GM23248 (cell line): ENCODE results near the gene ZNF521. TPM values are rescaled to one million over a fixed set of nuclear protein-coding genes. Genes with fewer than 3 reads are reported as not detected.
A peak's percentile ranks its signal among the peaks of the same experiment; 100 is the strongest.

Experiments
- DNase-seq: peaks from one replicate; pipeline ENCODE4 v3.0.0-alpha.2; 2015
- H2AFZ ChIP-seq: fragments of 200-600 bp; sonication (generic); 2 replicates; pipeline ENCODE4 v1.6.1; 2016; ENCODE audit warnings: antibody characterized with exemption
- H3F3A ChIP-seq: fragments of 200-600 bp; sonication (generic); 2 replicates; pipeline ENCODE4 v1.6.1; 2016; ENCODE audit warnings: mild to moderate bottlenecking, antibody characterized with exemption, mixed run types; ENCODE audit not compliant: insufficient read depth
- H3K27ac ChIP-seq: fragments of 200-600 bp; sonication (generic); 2 replicates; pipeline ENCODE4 v1.5.1; 2016; ENCODE audit warnings: mild to moderate bottlenecking
- H3K27me3 ChIP-seq: fragments of 200-600 bp; sonication (generic); replicated peaks from 2 replicates; pipeline ENCODE4 v1.6.1; 2016; ENCODE audit warnings: mild to moderate bottlenecking; ENCODE audit not compliant: insufficient read depth
- H3K36me3 ChIP-seq: fragments of 200-600 bp; sonication (generic); 2 replicates; pipeline ENCODE4 v1.6.1; 2016; ENCODE audit warnings: low read depth, mild to moderate bottlenecking
- H3K4me1 ChIP-seq: fragments of 200-600 bp; sonication (generic); 2 replicates; pipeline ENCODE4 v1.6.1; 2016; ENCODE audit warnings: mild to moderate bottlenecking; ENCODE audit not compliant: insufficient read depth
- H3K4me2 ChIP-seq: fragments of 200-600 bp; sonication (generic); one replicate; pipeline ENCODE4 v1.6.1; 2016; ENCODE audit warnings: mild to moderate bottlenecking; ENCODE audit not compliant: unreplicated experiment
- H3K4me3 ChIP-seq: fragments of 200-600 bp; sonication (generic); 2 replicates; pipeline ENCODE4 v1.5.1; 2016; ENCODE audit warnings: mild to moderate bottlenecking
- H3K79me2 ChIP-seq: fragments of 200-600 bp; sonication (generic); 2 replicates; pipeline ENCODE4 v1.6.1; 2016; ENCODE audit warnings: mild to moderate bottlenecking; ENCODE audit not compliant: insufficient read depth
- H3K9ac ChIP-seq: fragments of 200-600 bp; sonication (generic); 2 replicates; pipeline ENCODE4 v1.6.1; 2016; ENCODE audit warnings: mild to moderate bottlenecking
- H3K9me2 ChIP-seq: fragments of 200-600 bp; sonication (generic); 2 replicates; pipeline ENCODE4 v1.6.1; 2016; ENCODE audit warnings: mixed run types, mild to moderate bottlenecking, moderate library complexity; ENCODE audit not compliant: insufficient read depth
- H3K9me3 ChIP-seq: fragments of 200-600 bp; sonication (generic); one replicate; pipeline ENCODE4 v1.6.1; 2017; ENCODE audit warnings: low read depth
- H4K20me1 ChIP-seq: fragments of 200-600 bp; sonication (generic); 2 replicates; pipeline ENCODE4 v1.6.0; 2016; ENCODE audit not compliant: insufficient read depth
- EZH2 ChIP-seq: fragments of 200-600 bp; sonication (generic); IDR thresholded peaks from 2 replicates; pipeline ENCODE4 v1.6.1; 2018; ENCODE audit warnings: antibody characterized with exemption, mild to moderate bottlenecking; ENCODE audit not compliant: insufficient read depth, poor library complexity, severe bottlenecking
- EZH2phosphoT487 ChIP-seq: fragments of 200-600 bp; sonication (generic); IDR thresholded peaks from 2 replicates; pipeline ENCODE4 v1.6.1; 2018; ENCODE audit warnings: antibody characterized with exemption, moderate library complexity, mild to moderate bottlenecking, low read depth; ENCODE audit not compliant: insufficient read depth
- WGBS, 2 experiments: methylation state at CpG; one replicate each; pipeline ENCODE4 v1.1.6; 2015 to 2017; ENCODE audit warnings: low lambda C conversion rate in 2 of 2, low coverage in 1 of 2; ENCODE audit errors: missing lambda C conversion rate in 2 of 2; 5-methylcytosine and 5-hydroxymethylcytosine counted together
- in situ Hi-C: fragments of 300-500 bp; cut with MboI; formaldehyde crosslinking; loops from 2 replicates; pipeline ENCODE4 v1.15.0; 2020
- polyA plus RNA-seq: library from polyadenylated mRNA; unstranded; fragments of >200 nt; fragmentation: Nextera tagmentation; extraction: Ambion mirVana; gene quantifications from 2 replicates; pipeline ENCODE4 v1.2.1, GENCODE V29; 2016
- total RNA-seq: library from RNA; depleted of rRNA; stranded (reverse); fragments of >200 nt; shearing (Covaris generic); gene quantifications from 2 replicates; pipeline ENCODE4 v1.2.3, GENCODE V29; 2014

Gene ZNF521
- total and polyA plus RNA-seq, 2 experiments from 2014 or later = 7.8 to 17.9 TPM

DNA sequence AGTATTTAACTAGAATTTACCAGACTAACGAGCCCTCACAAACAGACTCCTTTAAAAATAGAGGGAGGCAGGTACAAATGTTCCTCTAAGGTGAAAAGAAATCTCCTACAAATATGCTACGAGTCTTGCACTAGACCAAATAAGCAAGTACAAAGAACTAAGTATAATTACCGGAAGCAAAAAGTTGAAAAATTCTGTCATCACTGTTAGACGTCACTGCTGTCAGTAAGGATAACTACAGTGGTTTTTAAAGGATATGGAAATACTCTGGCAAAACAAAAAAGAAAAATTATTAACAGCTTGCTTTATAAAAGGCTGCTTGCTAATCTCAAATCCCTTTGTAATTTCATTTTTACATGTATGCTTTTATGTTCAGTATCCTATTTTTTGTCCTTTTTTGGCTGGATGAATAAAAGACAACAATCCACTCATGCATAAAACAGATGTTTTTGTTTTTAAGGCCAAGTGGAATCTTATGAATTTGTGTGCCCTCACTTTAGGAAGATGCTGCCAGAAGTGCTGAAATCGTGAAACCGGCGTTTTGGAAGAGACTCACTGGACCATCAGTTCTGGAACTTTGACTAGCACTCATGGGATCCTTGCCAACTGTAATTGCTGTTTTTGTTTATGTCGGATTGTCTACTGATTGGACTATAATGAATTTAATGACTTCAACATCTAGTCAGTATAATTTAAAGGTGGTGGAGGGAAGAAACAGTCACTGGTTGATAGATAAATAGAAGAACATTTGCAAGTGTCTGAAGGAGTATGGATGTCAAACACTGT lies 6.7 kb downstream of the ZNF521 start:
- no peaks in the 10 kb centered on the region for H4K20me1 ChIP-seq
- H3F3A ChIP-seq = peaks cover 16% of the 10 kb centered on the region; the same call in 1 of the 2 replicates
- no peaks in the 10 kb centered on the region for H3K27me3 ChIP-seq
- DNase-seq = peak; percentile 38
- peaks cover 12% of the 10 kb centered on the region for H3K4me1 ChIP-seq
- no peak overlapping the region for H3K9ac ChIP-seq
- WGBS, 2 experiments = 38 to 47% methylated on average over 8 of the region's 8 CpGs
- H3K4me2 ChIP-seq = peak overlapping the region; percentile 22
- H3K9me2 ChIP-seq = no peaks in the 10 kb centered on the region
- no peaks in the 10 kb centered on the region for H3K9me3 ChIP-seq
- no peak overlapping the region for H3K27ac ChIP-seq
- H3K4me3 ChIP-seq = no peak overlapping the region
- TF ChIP-seq EZH2phosphoT487 (no peak), EZH2 (no peak)
- H3K36me3 ChIP-seq = no peaks in the 10 kb centered on the region
- in situ Hi-C loops = no loop called here
- peaks cover 64% of the 10 kb centered on the region for H3K79me2 ChIP-seq
- H2AFZ ChIP-seq = no peak overlapping the region

DNA sequence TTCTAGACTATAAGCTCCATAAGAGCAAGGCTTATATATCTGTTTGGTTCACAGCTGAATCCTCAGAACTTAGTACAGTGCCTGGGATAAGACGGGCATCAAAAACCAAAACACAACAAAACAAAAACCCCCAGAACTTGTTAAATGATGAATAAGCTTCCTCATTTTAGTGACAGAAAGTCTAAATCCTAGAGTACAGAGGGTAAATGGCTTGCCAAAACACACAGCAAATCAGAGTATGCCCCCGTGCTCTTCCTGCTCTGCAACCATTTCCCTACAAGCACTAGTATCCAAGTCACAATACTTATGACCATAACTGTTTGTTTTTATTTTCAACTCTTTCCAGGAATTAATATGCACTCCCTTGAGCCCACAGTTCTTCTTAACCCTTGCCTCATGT lies 10.1 kb downstream of the ZNF521 start:
- peaks cover 8% of the 10 kb centered on the region for H3K4me1 ChIP-seq
- no peaks in the 10 kb centered on the region for H3K27me3 ChIP-seq
- H3K9me3 ChIP-seq = no peaks in the 10 kb centered on the region
- no peaks in the 10 kb centered on the region for H3K36me3 ChIP-seq
- H3K4me3 ChIP-seq = no peak overlapping the region
- no peak overlapping the region for H3K27ac ChIP-seq
- H3K4me2 ChIP-seq = no peak overlapping the region
- DNase-seq = no peak
- H4K20me1 ChIP-seq = no peaks in the 10 kb centered on the region
- 78 to 81% methylated on average over 2 of the region's 2 CpGs for WGBS, 2 experiments
- H3K9ac ChIP-seq = no peak overlapping the region
- H3F3A ChIP-seq = 0 out of 2 replicates have a peak, but pooled peaks cover 6% of the 10 kb centered on the region
- H3K79me2 ChIP-seq = peaks cover 57% of the 10 kb centered on the region
- H3K9me2 ChIP-seq = no peaks in the 10 kb centered on the region
- TF ChIP-seq EZH2phosphoT487 (no peak), EZH2 (no peak)
- in situ Hi-C loops = no loop called here
- H2AFZ ChIP-seq = no peak overlapping the region

DNA sequence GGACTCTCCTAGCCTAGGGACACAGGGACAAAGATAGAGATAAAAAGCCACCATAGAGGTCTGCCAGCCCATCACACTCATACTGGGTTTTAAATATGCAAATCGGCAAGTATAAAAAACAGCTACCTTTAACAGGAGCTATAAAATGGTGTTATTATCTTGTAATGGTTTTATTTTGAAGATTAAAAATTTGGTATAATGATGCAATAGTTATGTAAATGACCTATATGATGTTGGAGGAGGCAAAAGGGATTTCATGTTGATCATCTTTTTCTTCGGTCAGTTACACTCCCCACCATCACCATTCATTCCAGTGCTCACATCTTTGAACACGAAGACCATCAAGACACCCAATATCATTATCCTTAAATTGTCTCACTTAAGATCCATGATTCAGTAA lies 11.2 kb downstream of the ZNF521 start:
- peaks cover 8% of the 10 kb centered on the region for H3K4me1 ChIP-seq
- no peak for DNase-seq
- no peaks in the 10 kb centered on the region for H3K27me3 ChIP-seq
- no peaks in the 10 kb centered on the region for H3K36me3 ChIP-seq
- H3K4me3 ChIP-seq = no peak overlapping the region
- no peaks in the 10 kb centered on the region for H3K9me2 ChIP-seq
- H3K4me2 ChIP-seq = no peak overlapping the region
- TF ChIP-seq EZH2 (no peak), EZH2phosphoT487 (no peak)
- no peaks in the 10 kb centered on the region for H4K20me1 ChIP-seq
- H2AFZ ChIP-seq = no peak overlapping the region
- H3K9me3 ChIP-seq = no peaks in the 10 kb centered on the region
- peaks cover 54% of the 10 kb centered on the region for H3K79me2 ChIP-seq
- in situ Hi-C loops = no loop called here
- H3K9ac ChIP-seq = no peak overlapping the region
- H3K27ac ChIP-seq = no peak overlapping the region
- 62 to 67% methylated on average over 3 of the region's 3 CpGs for WGBS, 2 experiments
- 0 out of 2 replicates have a peak, but pooled peaks cover 6% of the 10 kb centered on the region for H3F3A ChIP-seq

DNA sequence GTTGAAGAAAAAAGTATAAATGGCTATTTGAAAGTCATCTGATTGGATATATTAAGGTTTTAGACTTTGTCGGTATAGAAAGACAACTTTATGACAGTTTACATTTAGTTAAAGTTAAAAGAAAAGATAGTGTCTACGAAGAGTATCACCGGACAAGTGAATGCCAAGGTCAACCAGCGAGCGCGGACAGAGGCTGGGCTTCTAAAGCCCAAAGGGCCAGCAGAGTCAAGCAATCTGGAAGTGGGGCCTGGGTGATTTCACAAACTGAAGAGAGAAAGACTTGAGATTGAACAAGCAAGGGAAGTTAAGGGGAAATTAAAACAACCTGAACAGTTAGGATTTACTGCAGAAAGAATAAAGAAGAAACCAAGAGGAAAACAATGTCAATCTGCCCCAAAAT lies 16.3 kb downstream of the ZNF521 start:
- DNase-seq = no peak
- Histone ChIP-seq H3K4me3 (no peak overlapping the region), H3K4me1 (peaks cover 15% of the 10 kb centered on the region), H3K9me2 (no peaks in the 10 kb centered on the region), H3K9me3 (no peaks in the 10 kb centered on the region), H3K36me3 (no peaks in the 10 kb centered on the region), H3K9ac (no peak overlapping the region), H3F3A (no peaks in the 10 kb centered on the region), H3K79me2 (peaks cover 35% of the 10 kb centered on the region), H3K27me3 (no peaks in the 10 kb centered on the region), H3K27ac (no peak overlapping the region), H4K20me1 (no peaks in the 10 kb centered on the region), H3K4me2 (no peak overlapping the region), H2AFZ (no peak overlapping the region)
- TF ChIP-seq EZH2 (no peak), EZH2phosphoT487 (no peak)
- in situ Hi-C loops = no loop called here
- 98% methylated on average over 6 of the region's 6 CpGs for WGBS, 2 experiments
